ENCODE measurements around the gene ISM2.

GRCh38 chr14:77544571-77544970, 46.0 kb upstream of the ISM2 start:
- TF ChIP-seq EZH2 (IDR thresholded peaks at IDR 0.05; ENCODE audit: insufficient read depth, poor library complexity, severe bottlenecking) (no peak), EZH2phosphoT487 (IDR thresholded peaks at IDR 0.05; ENCODE audit: insufficient read depth, low read depth) (no peak)
